Measurements from ENCODE around the gene ZNF771.
A peak's percentile ranks its signal among the peaks of the same experiment; 100 is the strongest.

Gene ZNF771

GRCh38 chr16:30399435-30400186, 7.8 kb upstream of the ZNF771 start:
- DNase-seq: no peak

GRCh38 chr16:30401768-30402425, 5.5 kb upstream of the ZNF771 start:
- no peak for DNase-seq

- no peak for DNase-seq
Measured at GRCh38 chr16:30406795-30407101, 658 bp upstream of the ZNF771 start.

- DNase-seq: no peak
Measured at GRCh38 chr16:30407804-30408534, 563 bp downstream of the ZNF771 start.

- DNase-seq: peak; percentile 64
Measured at GRCh38 chr16:30409125-30410060, 2.0 kb downstream of the ZNF771 start.

- DNase-seq: no peak
Measured at GRCh38 chr16:30413112-30413806, 5.9 kb downstream of the ZNF771 start.

- no peak for DNase-seq
Measured at GRCh38 chr16:30414159-30414558, 6.8 kb downstream of the ZNF771 start.

- no peak for DNase-seq
Measured at GRCh38 chr16:30416047-30416603, 8.7 kb downstream of the ZNF771 start.

- no peak for DNase-seq
Measured at GRCh38 chr16:30416624-30417528, 9.5 kb downstream of the ZNF771 start.

- DNase-seq: peak; percentile 94
Measured at GRCh38 chr16:30417529-30418349, 10.3 kb downstream of the ZNF771 start.

- no peak for DNase-seq
Measured at GRCh38 chr16:30418350-30419181, 11.2 kb downstream of the ZNF771 start.

- no peak for DNase-seq
Measured at GRCh38 chr16:30421010-30421409, 13.6 kb downstream of the ZNF771 start.

GRCh38 chr16:30428055-30428454, 20.6 kb downstream of the ZNF771 start:
- no peak for DNase-seq

- DNase-seq: no peak
Measured at GRCh38 chr16:30429418-30429677, 21.9 kb downstream of the ZNF771 start.

- DNase-seq: peak; percentile 99
Measured at GRCh38 chr16:30429678-30430427, 22.4 kb downstream of the ZNF771 start, which contains the start of gene DCTPP1. Gene DCTPP1, minus strand, starts transcription at chr16:30430030. Its CDS starts 50 bp downstream, at chr16:30429980.

GRCh38 chr16:30430428-30430970, 23.1 kb downstream of the ZNF771 start:
- DNase-seq: no peak

GRCh38 chr16:30434852-30435251, 27.4 kb downstream of the ZNF771 start:
- no peak for DNase-seq

- DNase-seq: peak; percentile 93
Measured at GRCh38 chr16:30437511-30438046, 30.2 kb downstream of the ZNF771 start.
